PC-3 (cell line): ENCODE results near the gene CAMK4. TPM values are rescaled to one million over a fixed set of nuclear protein-coding genes. Genes with fewer than 3 reads are reported as not detected.

Experiments
- ATAC-seq: fragments of 200-7000 bp; cut with Tn5 transposase; 2 replicates; pipeline ENCODE4 v1.9.1; 2020; ENCODE audit warnings: mild to moderate bottlenecking, moderate library complexity
- BruUV-seq: library from RNA; stranded (reverse); fragments of 400-500 nt; replicated peaks from 2 replicates; lab custom pipeline; 2021; lab: Mats Ljungman, UMichigan
- CTCF ChIA-PET: fragments of 300-600 bp; sonication (Branson Sonifier 250); formaldehyde crosslinking; loops from one replicate; lab custom pipeline; 2022; ENCODE audit warnings: antibody characterized with exemption; lab: Charles Lee
- POLR2A ChIA-PET: fragments of 300-600 bp; sonication (Branson Sonifier 250); formaldehyde crosslinking; loops from one replicate; lab custom pipeline; 2022; ENCODE audit warnings: antibody characterized with exemption; ENCODE audit not compliant: unreplicated experiment; lab: Charles Lee
- DNase-seq: peaks from one replicate; pipeline ENCODE4 v3.0.0-alpha.2; 2015
- H2AFZ ChIP-seq: fragments of 300-600 bp; sonication (generic); 2 replicates; pipeline ENCODE4 v1.6.0; 2016; ENCODE audit warnings: antibody characterized with exemption, low read length
- H3F3A ChIP-seq: fragments of 300-600 bp; sonication (generic); one replicate; pipeline ENCODE4 v1.6.0; 2017; ENCODE audit warnings: antibody characterized with exemption, low read length, control low read depth, mild to moderate bottlenecking; ENCODE audit not compliant: unreplicated experiment
- H3K27ac ChIP-seq: fragments of 300-600 bp; sonication (generic); 2 replicates; pipeline ENCODE4 v1.5.1; 2016; ENCODE audit warnings: mild to moderate bottlenecking, low read length
- H3K27me3 ChIP-seq: fragments of 300-600 bp; sonication (generic); 2 replicates; pipeline ENCODE4 v1.6.1; 2016; ENCODE audit warnings: low read length, mixed read lengths
- H3K36me3 ChIP-seq: fragments of 300-600 bp; sonication (generic); 2 replicates; pipeline ENCODE4 v1.6.1; 2016; ENCODE audit warnings: low read depth, mixed run types, low read length, mixed read lengths
- H3K4me1 ChIP-seq: fragments of 300-600 bp; sonication (generic); 2 replicates; pipeline ENCODE4 v1.5.1; 2016; ENCODE audit warnings: low read length; ENCODE audit not compliant: insufficient read depth
- H3K4me2 ChIP-seq: fragments of 300-600 bp; sonication (generic); 2 replicates; pipeline ENCODE4 v1.6.0; 2016; ENCODE audit warnings: low read length
- H3K4me3 ChIP-seq: fragments of 300-600 bp; sonication (generic); 2 replicates; pipeline ENCODE4 v1.5.1; 2016; ENCODE audit warnings: mild to moderate bottlenecking, low read length, mixed read lengths
- H3K79me2 ChIP-seq: fragments of 300-600 bp; sonication (generic); 2 replicates; pipeline ENCODE4 v1.6.1; 2017; ENCODE audit warnings: low read length, mixed read lengths
- H3K9ac ChIP-seq: fragments of 300-600 bp; sonication (generic); 2 replicates; pipeline ENCODE4 v1.6.0; 2016; ENCODE audit warnings: mild to moderate bottlenecking, low read length
- H3K9me2 ChIP-seq: fragments of 300-600 bp; sonication (generic); replicated peaks from 2 replicates; pipeline ENCODE4 v1.6.1; 2016; ENCODE audit warnings: mixed run types, low read length, mixed read lengths
- H3K9me3 ChIP-seq: fragments of 300-600 bp; sonication (generic); 2 replicates; pipeline ENCODE4 v1.6.1; 2016; ENCODE audit warnings: low read length, mixed read lengths
- H4K20me1 ChIP-seq: fragments of 300-600 bp; sonication (generic); 2 replicates; pipeline ENCODE4 v1.6.1; 2016; ENCODE audit warnings: low read length, mixed read lengths
- EZH2 ChIP-seq: fragments of 300-600 bp; sonication (generic); IDR thresholded peaks from one replicate; pipeline ENCODE4 v1.6.1; 2017; ENCODE audit warnings: antibody characterized with exemption, mild to moderate bottlenecking, low read length; ENCODE audit not compliant: unreplicated experiment
- EZH2phosphoT487 ChIP-seq: fragments of 300-600 bp; sonication (generic); IDR thresholded peaks from 2 replicates; pipeline ENCODE4 v1.6.1; 2018; ENCODE audit warnings: mild to moderate bottlenecking, antibody characterized with exemption, low read length, borderline replicate concordance
- intact Hi-C: fragments of 100-400 bp; cut with micrococcal nuclease; formaldehyde crosslinking; loops from 2 replicates; pipeline ENCODE4 v1.9.0; 2023
- total RNA-seq: library from RNA; depleted of rRNA; stranded (reverse); fragments of >200 nt; gene quantifications from 2 replicates; pipeline ENCODE4 v1.2.3, GENCODE V29; 2014
- TF ChIP-seq, protein P1 (sequence below): fragments of 300-600 bp; sonication (generic); conservative IDR thresholded peaks from 2 replicates; pipeline ENCODE4 v1.5.1; 2017; ENCODE audit warnings: antibody characterized with exemption, low read depth, mild to moderate bottlenecking, low read length

The CAMK4 gene
- total RNA-seq, 1 experiment from 2014 or later, result 0.55 TPM

DNA sequence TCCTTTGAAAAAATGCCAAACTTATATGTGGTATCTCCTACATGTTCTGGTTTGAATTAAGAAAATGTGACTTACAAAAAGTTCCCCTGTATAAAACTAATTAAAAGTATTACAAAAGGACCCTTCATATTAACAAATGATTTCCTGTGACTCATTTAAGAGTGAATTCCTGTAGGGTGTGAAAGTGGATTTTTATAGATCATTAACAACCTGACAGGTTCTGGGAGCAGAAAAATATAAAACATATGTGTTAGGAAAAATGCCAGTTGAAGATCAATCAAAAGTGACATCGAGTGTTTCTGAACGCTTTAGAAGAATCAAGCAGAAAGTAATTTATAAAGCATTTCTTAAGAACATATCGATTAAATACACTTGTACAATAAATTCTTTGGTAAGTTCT is 35.5 kb downstream of the CAMK4 start:
- Histone ChIP-seq H3K4me1 (no peaks in the 10 kb centered on the region), H3K4me3 (no peak overlapping the region), H3K27ac (no peak overlapping the region), H3K27me3 (peaks cover 13% of the 10 kb centered on the region), H3K9me2 (no peaks in the 10 kb centered on the region), H3F3A (no peaks in the 10 kb centered on the region), H3K36me3 (no peaks in the 10 kb centered on the region), H3K4me2 (no peak overlapping the region), H3K9ac (no peak overlapping the region), H3K79me2 (no peaks in the 10 kb centered on the region), H4K20me1 (no peaks in the 10 kb centered on the region), H2AFZ (no peak overlapping the region), H3K9me3 (no peaks in the 10 kb centered on the region)
- BruUV-seq, result no TSS peak
- intact Hi-C loops, result no loop called here
- ATAC-seq (no peak), DNase-seq (no peak)
- ChIA-PET CTCF (no interaction called here), POLR2A (no interaction called here)
- TF ChIP-seq, protein P1, sequence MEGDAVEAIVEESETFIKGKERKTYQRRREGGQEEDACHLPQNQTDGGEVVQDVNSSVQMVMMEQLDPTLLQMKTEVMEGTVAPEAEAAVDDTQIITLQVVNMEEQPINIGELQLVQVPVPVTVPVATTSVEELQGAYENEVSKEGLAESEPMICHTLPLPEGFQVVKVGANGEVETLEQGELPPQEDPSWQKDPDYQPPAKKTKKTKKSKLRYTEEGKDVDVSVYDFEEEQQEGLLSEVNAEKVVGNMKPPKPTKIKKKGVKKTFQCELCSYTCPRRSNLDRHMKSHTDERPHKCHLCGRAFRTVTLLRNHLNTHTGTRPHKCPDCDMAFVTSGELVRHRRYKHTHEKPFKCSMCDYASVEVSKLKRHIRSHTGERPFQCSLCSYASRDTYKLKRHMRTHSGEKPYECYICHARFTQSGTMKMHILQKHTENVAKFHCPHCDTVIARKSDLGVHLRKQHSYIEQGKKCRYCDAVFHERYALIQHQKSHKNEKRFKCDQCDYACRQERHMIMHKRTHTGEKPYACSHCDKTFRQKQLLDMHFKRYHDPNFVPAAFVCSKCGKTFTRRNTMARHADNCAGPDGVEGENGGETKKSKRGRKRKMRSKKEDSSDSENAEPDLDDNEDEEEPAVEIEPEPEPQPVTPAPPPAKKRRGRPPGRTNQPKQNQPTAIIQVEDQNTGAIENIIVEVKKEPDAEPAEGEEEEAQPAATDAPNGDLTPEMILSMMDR, result no peak
- no peak for TF ChIP-seq EZH2
- no peak for TF ChIP-seq EZH2phosphoT487

DNA sequence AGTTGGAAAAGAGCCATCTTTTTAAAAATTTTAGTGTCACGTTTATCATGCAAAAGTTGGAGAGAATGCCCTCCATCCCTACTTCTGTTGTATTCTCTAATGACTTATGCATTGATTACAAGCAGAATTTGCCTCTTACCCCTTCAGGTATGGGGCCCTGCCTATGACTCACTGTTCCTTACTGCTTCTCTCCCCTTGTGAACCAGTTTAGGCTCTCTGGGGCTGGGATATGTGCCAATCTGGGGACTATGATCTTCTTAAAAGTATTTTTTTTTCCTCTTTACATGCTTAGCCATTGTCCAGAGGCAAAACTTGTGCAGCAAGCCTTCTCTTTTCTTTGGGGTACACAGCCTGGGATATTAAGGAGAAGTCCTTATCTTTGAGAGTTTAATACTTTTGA is 37.4 kb downstream of the CAMK4 start:
- Histone ChIP-seq H3K4me3 (no peak overlapping the region), H3F3A (no peaks in the 10 kb centered on the region), H3K79me2 (no peaks in the 10 kb centered on the region), H3K27me3 (no peaks in the 10 kb centered on the region; the same call in 1 of the 2 replicates), H2AFZ (no peak overlapping the region), H3K9me3 (no peaks in the 10 kb centered on the region), H3K4me1 (peaks cover 10% of the 10 kb centered on the region; the same call in 1 of the 2 replicates), H3K36me3 (no peaks in the 10 kb centered on the region), H3K9ac (no peak overlapping the region), H3K27ac (no peak overlapping the region), H3K9me2 (no peaks in the 10 kb centered on the region), H4K20me1 (no peaks in the 10 kb centered on the region), H3K4me2 (no peak overlapping the region)
- TF ChIP-seq, protein P1, result no peak
- TF ChIP-seq EZH2 (no peak), EZH2phosphoT487 (no peak)
- ATAC-seq, result no peak
- CTCF ChIA-PET, result no interaction called here
- POLR2A ChIA-PET, result no interaction called here
- peak; percentile 31 for DNase-seq
- intact Hi-C loops, result no loop called here
- no TSS peak for BruUV-seq

GRCh38 chr5:111262153-111262552 is 38.0 kb downstream of the CAMK4 start:
- H3K9me3 ChIP-seq, result no peaks in the 10 kb centered on the region
- no peaks in the 10 kb centered on the region; the same call in 1 of the 2 replicates for H3K27me3 ChIP-seq
- BruUV-seq, result no TSS peak
- H3K4me1 ChIP-seq, result peaks cover 13% of the 10 kb centered on the region; the same call in 1 of the 2 replicates
- no peak overlapping the region for H2AFZ ChIP-seq
- no peak overlapping the region for H3K4me3 ChIP-seq
- H3K36me3 ChIP-seq, result no peaks in the 10 kb centered on the region
- ATAC-seq (no peak), DNase-seq (no peak)
- TF ChIP-seq EZH2phosphoT487 (no peak), EZH2 (no peak)
- TF ChIP-seq, protein P1, result no peak
- ChIA-PET CTCF (no interaction called here), POLR2A (no interaction called here)
- no peak overlapping the region for H3K9ac ChIP-seq
- H3F3A ChIP-seq, result no peaks in the 10 kb centered on the region
- no peak overlapping the region for H3K27ac ChIP-seq
- no peaks in the 10 kb centered on the region for H4K20me1 ChIP-seq
- intact Hi-C loops, result no loop called here
- H3K9me2 ChIP-seq, result no peaks in the 10 kb centered on the region
- H3K4me2 ChIP-seq, result no peak overlapping the region
- no peaks in the 10 kb centered on the region for H3K79me2 ChIP-seq
